HG02943 (cell line): ENCODE data around the gene FAM53C.
"Not testable (repeated sequence)": the region's sequence is repeated elsewhere in the genome, so short reads cannot be mapped to it uniquely, and the experiment has no call there.

Experiments
- ATAC-seq: cut with Tn5 transposase; IDR thresholded peaks from one replicate; pipeline ENCODE4 v1.9.1; 2021; ENCODE audit warnings: mild to moderate bottlenecking, low read depth, moderate library complexity; ENCODE audit not compliant: unreplicated experiment

FAM53C gene

DNA sequence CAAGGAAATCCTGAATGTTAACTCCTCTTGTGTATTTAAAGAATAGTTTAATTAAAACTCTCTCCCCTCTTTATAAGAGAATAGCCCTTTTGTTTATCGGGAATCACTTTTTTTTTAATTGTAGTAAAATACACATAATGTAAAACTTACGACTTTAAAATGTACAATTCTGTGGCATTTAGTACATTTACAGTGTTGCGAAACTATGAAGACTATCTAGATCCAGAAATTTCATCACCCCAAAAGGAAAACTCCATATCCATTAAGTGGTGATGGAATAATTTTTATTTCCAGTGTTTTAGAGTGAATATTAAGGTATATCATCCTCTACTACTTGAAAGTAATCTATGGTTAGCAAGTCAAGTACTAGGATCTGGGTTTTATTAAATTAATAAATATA lies 51.3 kb downstream of the FAM53C start:
- ATAC-seq, result no peak

DNA sequence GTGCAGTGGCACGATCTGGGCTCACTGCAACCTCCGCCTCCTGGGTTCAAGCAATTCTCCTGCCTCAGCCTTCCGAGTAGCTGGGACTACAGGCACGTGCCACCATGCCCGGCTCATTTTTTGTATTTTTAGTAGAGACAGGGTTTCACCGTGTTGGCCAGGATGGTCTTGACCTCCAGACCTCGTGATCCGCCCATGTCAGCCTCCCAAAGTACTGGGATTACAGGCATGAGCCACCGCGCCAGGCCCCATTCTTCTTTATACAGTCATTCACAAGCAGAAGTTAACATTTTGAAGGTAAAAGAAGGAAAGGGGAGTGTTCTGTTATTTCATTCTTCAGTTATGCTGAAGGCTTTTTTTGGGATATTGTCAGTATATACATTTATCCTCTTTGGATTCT lies 51.8 kb downstream of the FAM53C start:
- not testable (repeated sequence) for ATAC-seq

DNA sequence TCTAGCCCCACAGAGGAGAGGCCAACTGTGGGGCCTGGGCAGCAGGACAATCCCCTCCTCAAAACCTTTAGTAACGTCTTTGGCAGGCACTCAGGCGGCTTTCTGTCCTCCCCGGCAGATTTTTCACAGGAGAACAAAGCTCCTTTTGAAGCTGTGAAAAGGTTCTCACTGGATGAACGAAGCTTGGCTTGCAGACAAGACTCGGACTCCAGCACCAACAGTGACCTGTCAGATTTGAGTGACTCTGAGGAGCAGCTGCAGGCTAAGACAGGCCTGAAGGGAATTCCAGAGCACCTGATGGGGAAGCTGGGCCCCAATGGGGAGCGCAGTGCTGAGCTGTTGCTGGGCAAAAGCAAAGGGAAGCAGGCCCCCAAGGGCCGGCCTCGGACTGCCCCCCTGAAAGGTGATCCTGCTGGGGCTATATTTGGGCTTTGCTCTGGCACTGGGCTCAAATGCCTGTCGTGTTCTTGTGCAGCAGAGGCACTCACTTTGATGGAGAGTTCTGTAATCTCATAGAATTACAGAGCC lies 53.9 kb downstream of the FAM53C start:
- ATAC-seq, result no peak
